OCI-LY1 (cell line): ENCODE results near the gene P2RX4.

Experiments
- EZH2 ChIP-seq: fragments of 200-600 bp; sonication (generic), shearing (Covaris generic); IDR thresholded peaks from 2 replicates; pipeline ENCODE4 v1.8.0; 2017; ENCODE audit warnings: borderline replicate concordance, mixed run types, mild to moderate bottlenecking, antibody characterized with exemption, low read length, moderate library complexity, mixed read lengths
- TF ChIP-seq, protein P1 (sequence below): fragments of 200-600 bp; sonication (generic), shearing (Covaris generic); IDR thresholded peaks from 2 replicates; pipeline ENCODE4 v1.5.1; 2017; ENCODE audit warnings: mild to moderate bottlenecking, antibody characterized with exemption, low read length, moderate library complexity, mixed read lengths

DNA sequence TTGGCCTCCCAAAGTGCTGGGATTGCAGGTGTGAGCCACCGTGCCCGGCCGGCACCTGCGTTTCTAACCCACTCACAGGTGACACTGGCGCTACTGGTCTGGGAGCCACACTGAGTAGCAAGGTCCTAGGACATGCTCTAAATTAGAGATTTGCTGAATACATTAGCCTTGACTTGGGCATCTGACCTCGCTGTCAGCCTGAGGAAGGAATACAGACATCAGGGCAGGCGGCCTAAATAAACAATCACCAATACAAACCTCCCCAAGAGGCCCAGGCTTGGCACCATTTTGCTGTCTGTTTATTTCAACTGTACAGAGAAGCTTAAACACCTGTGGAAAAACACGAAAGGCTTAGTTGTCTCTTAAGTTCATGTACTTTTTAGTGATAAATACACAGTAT, 27.5 kb downstream of the P2RX4 start:
- TF ChIP-seq, protein P1, sequence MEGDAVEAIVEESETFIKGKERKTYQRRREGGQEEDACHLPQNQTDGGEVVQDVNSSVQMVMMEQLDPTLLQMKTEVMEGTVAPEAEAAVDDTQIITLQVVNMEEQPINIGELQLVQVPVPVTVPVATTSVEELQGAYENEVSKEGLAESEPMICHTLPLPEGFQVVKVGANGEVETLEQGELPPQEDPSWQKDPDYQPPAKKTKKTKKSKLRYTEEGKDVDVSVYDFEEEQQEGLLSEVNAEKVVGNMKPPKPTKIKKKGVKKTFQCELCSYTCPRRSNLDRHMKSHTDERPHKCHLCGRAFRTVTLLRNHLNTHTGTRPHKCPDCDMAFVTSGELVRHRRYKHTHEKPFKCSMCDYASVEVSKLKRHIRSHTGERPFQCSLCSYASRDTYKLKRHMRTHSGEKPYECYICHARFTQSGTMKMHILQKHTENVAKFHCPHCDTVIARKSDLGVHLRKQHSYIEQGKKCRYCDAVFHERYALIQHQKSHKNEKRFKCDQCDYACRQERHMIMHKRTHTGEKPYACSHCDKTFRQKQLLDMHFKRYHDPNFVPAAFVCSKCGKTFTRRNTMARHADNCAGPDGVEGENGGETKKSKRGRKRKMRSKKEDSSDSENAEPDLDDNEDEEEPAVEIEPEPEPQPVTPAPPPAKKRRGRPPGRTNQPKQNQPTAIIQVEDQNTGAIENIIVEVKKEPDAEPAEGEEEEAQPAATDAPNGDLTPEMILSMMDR = no peak
- no peak for TF ChIP-seq EZH2
